ENCODE results near the gene MAGI1.

Gene MAGI1

GRCh38 chr3:65432388-65433003 lies 606.2 kb downstream of the MAGI1 start:
- DNase-seq (ENCODE audit: low read depth in 2 of 2), result no peak

- no peak for DNase-seq (ENCODE audit: low read depth in 2 of 2)
Measured at GRCh38 chr3:65425880-65426279, 612.8 kb downstream of the MAGI1 start.

GRCh38 chr3:65422154-65422553 lies 616.6 kb downstream of the MAGI1 start:
- DNase-seq (ENCODE audit: low read depth in 2 of 2), result no peak

- DNase-seq (ENCODE audit: low read depth in 2 of 2), result no peak
Measured at GRCh38 chr3:65419233-65419632, 619.5 kb downstream of the MAGI1 start.

- no peak for DNase-seq (ENCODE audit: low read depth in 2 of 2)
Measured at GRCh38 chr3:65413891-65414290, 624.8 kb downstream of the MAGI1 start.

- DNase-seq (ENCODE audit: low read depth in 2 of 2), result no peak
Measured at GRCh38 chr3:65412588-65412987, 626.1 kb downstream of the MAGI1 start.

DNA sequence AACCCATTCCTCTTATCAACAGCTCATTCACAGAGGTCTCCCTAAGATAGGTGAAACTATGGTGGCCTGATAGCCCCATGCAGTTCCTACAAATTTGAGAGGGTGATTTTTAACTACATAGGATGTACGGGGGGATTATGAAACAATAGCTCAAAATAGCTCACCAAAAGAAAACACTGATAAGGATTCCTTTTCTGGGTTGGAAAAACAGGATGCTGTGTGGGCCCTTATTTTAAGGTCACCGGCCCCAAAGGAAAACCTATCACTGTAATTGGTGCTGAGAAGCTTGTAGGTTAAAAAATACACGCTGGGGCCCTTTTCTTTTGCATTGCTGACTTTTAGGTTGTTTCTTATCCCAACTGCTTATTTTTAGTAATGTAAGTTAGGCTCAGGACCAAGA lies 627.4 kb downstream of the MAGI1 start:
- no peak for DNase-seq (ENCODE audit: low read depth in 2 of 2)

DNA sequence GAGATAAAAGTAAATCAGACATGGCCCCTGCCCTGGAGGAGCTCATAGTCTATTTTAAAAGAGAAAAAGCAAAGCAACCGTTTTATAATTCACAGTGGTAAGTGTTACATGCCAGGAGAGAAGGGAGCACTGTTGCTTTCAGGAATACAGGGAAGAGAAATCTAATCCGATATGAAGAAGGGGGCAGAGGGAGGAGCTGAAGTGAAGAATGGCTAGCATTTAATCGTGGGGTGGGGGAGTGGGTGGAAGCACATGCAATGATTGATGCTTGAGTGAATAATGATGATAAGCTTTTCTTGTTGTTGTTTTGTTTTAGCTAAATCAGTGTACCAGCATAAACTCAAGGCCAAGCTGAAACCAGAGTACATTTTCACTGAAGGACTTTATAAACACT lies 629.5 kb downstream of the MAGI1 start:
- DNase-seq (ENCODE audit: low read depth in 2 of 2), result no peak

GRCh38 chr3:65408531-65409175 lies 630.1 kb downstream of the MAGI1 start:
- no peak for DNase-seq (ENCODE audit: low read depth in 2 of 2)

GRCh38 chr3:65406470-65406869 lies 632.2 kb downstream of the MAGI1 start:
- DNase-seq (ENCODE audit: low read depth in 2 of 2), result no peak

GRCh38 chr3:65402597-65402996 lies 636.1 kb downstream of the MAGI1 start:
- no peak for DNase-seq (ENCODE audit: low read depth in 2 of 2)

DNA sequence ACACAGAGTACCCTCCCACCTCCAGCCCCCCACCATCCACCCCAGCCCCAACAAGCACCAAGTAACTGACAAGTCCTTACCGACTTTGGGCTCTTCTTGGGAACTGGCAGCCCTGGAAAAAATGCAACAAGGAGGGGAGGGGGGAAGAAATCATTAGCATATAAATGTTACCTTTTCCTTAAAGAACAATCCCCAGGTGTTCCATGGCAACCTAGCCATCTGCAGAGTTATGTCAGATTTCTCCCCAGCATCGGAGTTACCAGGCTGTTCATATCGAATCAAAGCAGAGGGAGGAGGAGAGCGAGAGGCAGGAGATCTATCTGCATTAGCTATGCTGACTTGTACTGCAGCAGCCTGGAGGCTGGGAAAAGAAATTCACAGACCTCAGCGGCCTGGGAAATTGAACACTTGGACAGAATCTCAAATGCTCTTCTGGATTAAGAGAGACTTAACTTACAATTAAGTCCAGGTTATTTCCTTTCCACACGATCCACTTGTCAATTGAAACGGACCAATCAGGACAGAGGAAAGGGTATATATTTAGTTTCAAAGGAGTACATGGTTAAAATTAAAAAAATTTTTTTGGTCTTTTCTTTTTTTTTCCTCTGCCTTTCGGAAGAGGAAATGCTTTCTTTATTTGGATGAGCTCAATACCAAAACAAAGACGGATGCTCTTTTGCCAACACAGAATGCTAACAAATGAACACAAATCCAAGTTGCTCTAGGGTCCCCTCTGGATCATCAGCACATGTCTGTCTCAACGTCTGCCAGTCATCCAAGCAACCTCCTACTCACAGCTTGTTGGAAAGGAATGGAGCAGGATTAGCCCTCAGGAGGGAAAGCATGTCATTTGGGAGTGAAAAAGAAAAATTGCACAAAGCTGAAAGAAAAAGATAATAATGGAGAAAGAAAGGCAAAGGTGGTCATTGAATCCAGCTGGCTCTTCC lies 637.1 kb downstream of the MAGI1 start:
- no peak for DNase-seq (ENCODE audit: low read depth in 2 of 2)

- no peak for DNase-seq (ENCODE audit: low read depth in 2 of 2)
Measured at GRCh38 chr3:65400899-65401298, 637.8 kb downstream of the MAGI1 start.

GRCh38 chr3:65398953-65399352 lies 639.8 kb downstream of the MAGI1 start:
- no peak for DNase-seq (ENCODE audit: low read depth in 2 of 2)

DNA sequence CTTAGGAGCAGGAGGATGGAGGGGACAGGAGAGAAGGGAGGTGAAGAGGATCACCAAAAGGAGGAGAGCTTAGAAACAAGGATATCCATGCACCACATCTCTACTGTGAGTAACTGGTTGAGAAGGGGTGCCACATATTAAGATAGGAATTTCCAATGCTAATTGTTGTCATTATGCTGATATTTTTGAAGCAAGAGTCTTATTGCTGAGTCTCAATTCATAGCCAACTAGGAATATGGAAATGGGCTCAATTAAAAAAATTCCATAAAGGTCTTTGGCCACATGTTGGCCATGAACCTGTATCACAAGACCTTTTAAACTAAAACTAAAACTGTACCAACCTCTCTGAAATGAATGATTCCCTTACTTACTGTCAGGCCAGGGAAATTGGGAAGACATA lies 642.6 kb downstream of the MAGI1 start:
- no peak for DNase-seq (ENCODE audit: low read depth in 2 of 2)

DNA sequence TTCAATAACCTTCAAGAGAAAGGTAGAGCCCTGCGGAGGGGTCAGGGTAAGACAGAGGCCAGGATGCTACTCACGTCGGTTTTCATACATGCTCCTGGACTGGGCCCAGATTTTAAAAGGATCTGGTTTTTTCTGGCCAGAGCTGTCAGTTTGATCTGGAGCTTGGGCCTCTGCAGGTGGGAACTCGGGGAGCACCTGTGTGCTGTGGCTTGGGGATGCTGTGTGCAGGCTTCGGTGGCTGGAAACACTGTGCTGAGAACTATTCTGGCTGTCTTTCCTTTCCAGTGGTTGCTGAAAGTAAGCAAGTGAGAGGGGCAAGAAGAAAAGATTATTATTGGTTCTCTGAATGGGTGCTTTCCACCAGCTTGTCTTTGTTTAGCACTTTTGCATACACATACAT lies 647.6 kb downstream of the MAGI1 start:
- no peak for DNase-seq (ENCODE audit: low read depth in 2 of 2)

GRCh38 chr3:65385805-65386204 lies 652.9 kb downstream of the MAGI1 start:
- DNase-seq (ENCODE audit: low read depth in 2 of 2), result no peak

DNA sequence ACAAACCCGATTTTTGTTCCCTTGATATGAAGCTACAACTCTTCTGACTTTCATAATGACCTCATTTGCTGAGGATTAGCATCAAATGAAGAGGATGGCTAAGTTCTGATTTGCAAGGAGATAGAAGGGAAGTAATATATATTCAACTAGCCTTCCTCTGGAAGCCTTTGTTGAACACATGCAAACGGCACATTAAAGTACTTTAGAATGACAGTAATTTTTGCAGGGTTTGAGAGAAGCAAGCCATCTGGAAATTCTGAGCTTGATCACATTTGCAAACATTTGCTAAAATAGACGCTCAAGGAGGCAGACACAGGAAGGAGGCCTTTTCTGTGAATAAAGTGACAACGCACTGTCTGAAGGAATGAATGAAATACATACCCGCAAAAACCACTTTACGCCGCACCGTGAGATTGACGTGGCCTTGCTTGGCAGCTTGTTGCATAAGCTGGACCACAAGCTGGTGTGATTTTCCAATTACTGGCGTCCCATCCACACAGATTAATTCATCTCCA lies 657.2 kb downstream of the MAGI1 start:
- no peak for DNase-seq (ENCODE audit: low read depth in 2 of 2)

- DNase-seq (ENCODE audit: low read depth in 2 of 2), result no peak
Measured at GRCh38 chr3:65379223-65379622, 659.5 kb downstream of the MAGI1 start.

- no peak for DNase-seq (ENCODE audit: low read depth in 2 of 2)
Measured at GRCh38 chr3:65377637-65378036, 661.1 kb downstream of the MAGI1 start.

- no peak for DNase-seq (ENCODE audit: low read depth in 2 of 2)
Measured at GRCh38 chr3:65376426-65376825, 662.3 kb downstream of the MAGI1 start.

- DNase-seq (ENCODE audit: low read depth in 2 of 2), result no peak
Measured at GRCh38 chr3:65371053-65371452, 667.7 kb downstream of the MAGI1 start.

DNA sequence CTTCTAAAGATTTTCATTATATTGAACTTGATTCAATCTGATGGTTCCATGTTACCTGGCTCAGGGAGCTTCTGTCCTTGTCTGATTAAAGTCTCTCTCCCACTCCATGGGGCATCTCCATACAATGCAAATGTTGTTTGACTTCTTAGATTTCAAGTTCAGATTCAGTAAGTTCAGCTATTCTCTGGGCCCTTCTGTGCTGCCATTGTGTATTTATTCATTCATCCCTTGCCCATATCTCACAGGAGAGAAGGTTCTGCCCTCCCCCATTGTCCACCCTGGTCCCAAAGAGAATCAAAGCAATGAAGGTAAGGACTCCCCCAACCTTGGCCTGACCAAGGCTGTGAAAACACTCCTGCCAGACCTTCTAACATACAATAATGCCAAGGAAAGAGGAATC lies 669.9 kb downstream of the MAGI1 start:
- no peak for DNase-seq (ENCODE audit: low read depth in 2 of 2)

All from stimulated activated CD8-positive, alpha-beta memory T cell treated with anti-CD3 and anti-CD28 coated beads, Interleukin-15, amount 100 ng/mL, for 48 hours (primary cell).